ENCODE results near the gene C10orf71.

C10orf71 gene

GRCh38 chr10:49296836-49297235 lies 2.1 kb upstream of the C10orf71 start:
- DNase-seq = no peak

- no peak for DNase-seq
These were observed 926 bp upstream of the C10orf71 start for GRCh38 chr10:49297818-49298670.

- no peak for DNase-seq
These were observed 343 bp upstream of the C10orf71 start for GRCh38 chr10:49298671-49298982.

- DNase-seq = no peak
These were observed 808 bp downstream of the C10orf71 start for GRCh38 chr10:49299816-49300139.

GRCh38 chr10:49300140-49300974 lies 1.4 kb downstream of the C10orf71 start:
- no peak for DNase-seq

GRCh38 chr10:49301302-49301701 lies 2.3 kb downstream of the C10orf71 start:
- DNase-seq = no peak

GRCh38 chr10:49302088-49302487 lies 3.1 kb downstream of the C10orf71 start:
- DNase-seq = no peak

GRCh38 chr10:49303711-49304110 lies 4.7 kb downstream of the C10orf71 start:
- no peak for DNase-seq

- DNase-seq = no peak
These were observed 5.2 kb downstream of the C10orf71 start for GRCh38 chr10:49304137-49304536.

- DNase-seq = no peak
These were observed 9.0 kb downstream of the C10orf71 start for GRCh38 chr10:49307921-49308320.

GRCh38 chr10:49308881-49309280 lies 9.9 kb downstream of the C10orf71 start:
- DNase-seq = no peak

- DNase-seq = no peak
These were observed 10.9 kb downstream of the C10orf71 start for GRCh38 chr10:49309691-49310411.

- DNase-seq = no peak
These were observed 11.5 kb downstream of the C10orf71 start for GRCh38 chr10:49310460-49310859.

- no peak for DNase-seq
These were observed 12.1 kb downstream of the C10orf71 start for GRCh38 chr10:49310901-49311554.

- no peak for DNase-seq
These were observed 12.7 kb downstream of the C10orf71 start for GRCh38 chr10:49311555-49312236.

GRCh38 chr10:49312246-49312869 lies 13.4 kb downstream of the C10orf71 start:
- DNase-seq = no peak

GRCh38 chr10:49313501-49314070 lies 14.6 kb downstream of the C10orf71 start:
- no peak for DNase-seq

GRCh38 chr10:49314806-49315205 lies 15.8 kb downstream of the C10orf71 start:
- no peak for DNase-seq

- DNase-seq = no peak
These were observed 19.1 kb downstream of the C10orf71 start for GRCh38 chr10:49318028-49318427.

GRCh38 chr10:49318755-49319154 lies 19.8 kb downstream of the C10orf71 start:
- DNase-seq = no peak

GRCh38 chr10:49319206-49319605 lies 20.2 kb downstream of the C10orf71 start:
- DNase-seq = no peak

- no peak for DNase-seq
These were observed 21.2 kb downstream of the C10orf71 start for GRCh38 chr10:49320191-49320590.
